GM13976 (cell line): ENCODE results near the gene SMS.

ENCODE experiments used
- DNase-seq: peaks from one replicate; pipeline ENCODE4 v3.0.0; 2012; ENCODE audit warnings: low spot score
- CTCF ChIP-seq: IDR thresholded peaks from 2 replicates; pipeline ENCODE4 v1.5.1; 2012; ENCODE audit warnings: borderline replicate concordance, mild to moderate bottlenecking; ENCODE audit not compliant: insufficient read depth; ENCODE audit errors: extremely low read depth, missing control alignments, control extremely low read depth
- in situ Hi-C: fragments of 300-500 bp; cut with MboI; formaldehyde crosslinking; loops from one replicate; pipeline ENCODE4 v1.12.0; 2022; ENCODE audit warnings: low sequenced_read_pairs, mixed read lengths, inconsistent platforms; ENCODE audit not compliant: unreplicated experiment

The SMS gene

GRCh38 chrX:21963731-21964405 is 23.4 kb downstream of the SMS start:
- no peak for DNase-seq
- TF ChIP-seq CTCF: no peak
- in situ Hi-C loops: no loop called here

- TF ChIP-seq CTCF: no peak
- DNase-seq: no peak
- in situ Hi-C loops: no loop called here
These were observed 26.4 kb downstream of the SMS start for GRCh38 chrX:21966866-21967265.

- no peak for TF ChIP-seq CTCF
- in situ Hi-C loops: no loop called here
- DNase-seq: no peak
These were observed 27.8 kb downstream of the SMS start for GRCh38 chrX:21968333-21968732.

GRCh38 chrX:21970326-21970725 is 29.8 kb downstream of the SMS start:
- DNase-seq: no peak
- in situ Hi-C loops: no loop called here
- TF ChIP-seq CTCF: no peak

GRCh38 chrX:21972046-21972445 is 31.5 kb downstream of the SMS start:
- DNase-seq: no peak
- in situ Hi-C loops: no loop called here
- no peak for TF ChIP-seq CTCF

- in situ Hi-C loops: no loop called here
- DNase-seq: no peak
- no peak for TF ChIP-seq CTCF
These were observed 32.2 kb downstream of the SMS start for GRCh38 chrX:21972721-21973120.

GRCh38 chrX:21973321-21974010 is 33.0 kb downstream of the SMS start:
- TF ChIP-seq CTCF: no peak
- in situ Hi-C loops: no loop called here
- DNase-seq: no peak
